Measurements from ENCODE around the gene NHSL2.

DNA sequence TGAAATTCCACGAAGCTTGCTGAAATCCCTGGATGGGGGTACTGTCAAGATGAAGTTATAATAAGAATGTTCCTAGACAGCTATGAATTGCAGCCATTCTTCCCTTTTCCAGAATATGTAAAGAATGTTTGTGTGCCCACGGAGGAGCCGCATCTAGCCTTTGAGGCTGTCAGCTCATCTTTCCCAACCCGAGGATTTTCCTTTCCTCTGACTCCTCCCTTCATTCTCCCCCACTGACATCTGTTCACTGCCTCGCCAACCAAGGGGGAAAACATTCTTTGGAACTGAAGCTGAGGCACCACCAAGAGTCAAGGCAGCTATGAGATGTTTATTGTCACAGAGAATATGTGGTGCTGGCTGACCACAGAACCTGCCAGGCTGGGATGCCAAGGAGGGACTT lies 8.8 kb downstream of the NHSL2 start:
- TF ChIP-seq CTCF (conservative IDR thresholded peaks at IDR 0.05) (no peak), EZH2 (IDR thresholded peaks at IDR 0.05; ENCODE audit: low read depth) (no peak)

Data from PC-9 (cell line).